Mesendoderm (in vitro differentiated cells): ENCODE results near the gene INTS15.

Experiments
- DNase-seq: peaks from one replicate; pipeline ENCODE4 v3.0.0; 2013
- H2AK5ac ChIP-seq: 2 replicates; pipeline ENCODE4 v1.6.1; 2013; ENCODE audit warnings: low read length, inconsistent platforms
- H2BK120ac ChIP-seq: 2 replicates; pipeline ENCODE4 v1.6.1; 2013; ENCODE audit warnings: low read depth, mild to moderate bottlenecking, low read length, moderate library complexity, mixed read lengths
- H2BK15ac ChIP-seq: replicated peaks from 2 replicates; pipeline ENCODE4 v1.6.1; 2013; ENCODE audit warnings: low read depth, mild to moderate bottlenecking, moderate library complexity
- H2BK5ac ChIP-seq: 2 replicates; pipeline ENCODE4 v1.6.1; 2013; ENCODE audit warnings: low read length, inconsistent platforms
- H3K18ac ChIP-seq: 2 replicates; pipeline ENCODE4 v1.6.1; 2013; ENCODE audit warnings: mild to moderate bottlenecking, low read length, mixed read lengths
- H3K23ac ChIP-seq: one replicate; pipeline ENCODE4 v1.6.1; 2013; ENCODE audit warnings: low read length
- H3K27ac ChIP-seq: 2 replicates; pipeline ENCODE4 v1.5.1; 2013; ENCODE audit warnings: low read depth, mild to moderate bottlenecking, inconsistent platforms, low read length, moderate library complexity
- H3K27me3 ChIP-seq: 2 replicates; pipeline ENCODE4 v1.6.1; 2013; ENCODE audit warnings: low read length, control low read depth, mild to moderate bottlenecking, inconsistent platforms; ENCODE audit not compliant: insufficient read depth, poor library complexity
- H3K36me3 ChIP-seq: 2 replicates; pipeline ENCODE4 v1.6.1; 2013; ENCODE audit warnings: low read length, inconsistent platforms; ENCODE audit not compliant: control insufficient read depth, insufficient read depth
- H3K4ac ChIP-seq: one replicate; pipeline ENCODE4 v1.6.1; 2013; ENCODE audit warnings: low read depth, mild to moderate bottlenecking, low read length, moderate library complexity
- H3K4me1 ChIP-seq: 2 replicates; pipeline ENCODE4 v1.6.1; 2013; ENCODE audit warnings: low read depth, low read length, inconsistent platforms; ENCODE audit not compliant: control insufficient read depth
- H3K4me2 ChIP-seq: 2 replicates; pipeline ENCODE4 v1.6.1; 2013; ENCODE audit warnings: low read length
- H3K4me3 ChIP-seq: 2 replicates; pipeline ENCODE4 v1.5.1; 2013; ENCODE audit warnings: mild to moderate bottlenecking, low read length
- H3K56ac ChIP-seq: one replicate; pipeline ENCODE4 v1.6.1; 2013; ENCODE audit warnings: low read length
- H3K79me1 ChIP-seq: 2 replicates; pipeline ENCODE4 v1.6.1; 2013; ENCODE audit warnings: low read length, inconsistent platforms
- H3K79me2 ChIP-seq: 2 replicates; pipeline ENCODE4 v1.6.1; 2013; ENCODE audit warnings: mild to moderate bottlenecking, low read length; ENCODE audit not compliant: control insufficient read depth, insufficient read depth
- H3K9ac ChIP-seq: 2 replicates; pipeline ENCODE4 v1.6.1; 2013; ENCODE audit warnings: low read length, inconsistent platforms
- H4K5ac ChIP-seq: one replicate; pipeline ENCODE4 v1.6.1; 2013; ENCODE audit warnings: low read length
- H4K8ac ChIP-seq: one replicate; pipeline ENCODE4 v1.6.1; 2013; ENCODE audit warnings: low read depth, mild to moderate bottlenecking, control low read depth, low read length, moderate library complexity
- WGBS: extraction: QIAGEN DNeasy Blood & Tissue Kit; methylation state at CpG from one replicate; pipeline ENCODE4 v1.1.7; 2013; ENCODE audit warnings: low lambda C conversion rate, missing lambda C conversion rate; ENCODE audit not compliant: insufficient coverage; ENCODE audit errors: extremely low coverage; 5-methylcytosine and 5-hydroxymethylcytosine counted together

INTS15 gene

DNA sequence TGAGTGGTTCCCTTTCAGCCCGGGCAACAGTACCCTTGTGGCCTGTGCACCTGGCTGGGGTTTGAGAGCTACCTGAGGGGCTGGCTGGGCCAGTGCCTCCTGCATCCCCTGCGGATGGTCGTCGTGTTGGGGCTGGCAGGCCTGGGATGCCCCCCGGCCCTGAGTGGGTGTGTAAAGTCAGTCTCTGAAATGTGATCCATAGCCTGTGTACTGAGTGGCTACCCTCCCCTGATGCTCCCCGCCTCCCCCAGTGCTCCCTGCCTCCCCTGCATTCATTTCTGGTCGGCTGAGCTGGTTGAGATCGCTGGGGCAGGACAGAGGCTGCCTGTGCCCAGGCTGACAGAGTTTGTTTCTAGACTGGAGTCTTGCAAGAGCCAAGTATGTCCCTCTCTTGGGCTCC is 56.6 kb downstream of the INTS15 start:
- WGBS = no CpG with 5 or more reads among the region's 8 CpGs

GRCh38 chr7:6647080-6647479 is 57.3 kb downstream of the INTS15 start:
- no peak overlapping the region for H3K4me2 ChIP-seq
- no peak overlapping the region for H2BK15ac ChIP-seq
- H3K9ac ChIP-seq = no peak overlapping the region
- no peak overlapping the region for H2BK120ac ChIP-seq
- H3K4ac ChIP-seq = no peak overlapping the region
- no peak overlapping the region for H2BK5ac ChIP-seq
- no peak overlapping the region for H3K23ac ChIP-seq
- no peak overlapping the region for H3K18ac ChIP-seq
- no peaks in the 10 kb centered on the region for H3K79me2 ChIP-seq
- H2AK5ac ChIP-seq = no peak overlapping the region
- H3K56ac ChIP-seq = no peak overlapping the region
- no peaks in the 10 kb centered on the region for H3K79me1 ChIP-seq
- H3K27me3 ChIP-seq = no peaks in the 10 kb centered on the region
- H3K36me3 ChIP-seq = no peaks in the 10 kb centered on the region
- no peak overlapping the region for H3K27ac ChIP-seq
- no peak overlapping the region for H3K4me3 ChIP-seq
- no peaks in the 10 kb centered on the region for H3K4me1 ChIP-seq
- no peak overlapping the region for H4K8ac ChIP-seq
- no peak for DNase-seq
- H4K5ac ChIP-seq = no peak overlapping the region
- WGBS = no CpG with 5 or more reads among the region's 8 CpGs

More for the DNA sequence above, 56.6 kb downstream of the INTS15 start:
- Histone ChIP-seq H3K27me3 (no peaks in the 10 kb centered on the region), H3K9ac (no peak overlapping the region), H3K56ac (no peak overlapping the region), H2BK15ac (no peak overlapping the region), H4K8ac (no peak overlapping the region), H2AK5ac (no peak overlapping the region), H3K36me3 (no peaks in the 10 kb centered on the region), H3K4me1 (no peaks in the 10 kb centered on the region), H3K27ac (no peak overlapping the region), H4K5ac (no peak overlapping the region), H3K4me3 (no peak overlapping the region), H2BK120ac (no peak overlapping the region), H3K79me2 (no peaks in the 10 kb centered on the region), H3K18ac (no peak overlapping the region), H3K4me2 (no peak overlapping the region), H3K79me1 (peaks cover 2% of the 10 kb centered on the region), H3K4ac (no peak overlapping the region), H2BK5ac (no peak overlapping the region), H3K23ac (no peak overlapping the region)
- no peak for DNase-seq

GRCh38 chr7:6647541-6647940 is 57.7 kb downstream of the INTS15 start:
- Histone ChIP-seq H3K79me1 (no peaks in the 10 kb centered on the region), H3K27me3 (no peaks in the 10 kb centered on the region), H4K5ac (no peak overlapping the region), H4K8ac (no peak overlapping the region), H3K4ac (no peak overlapping the region), H3K9ac (no peak overlapping the region), H3K79me2 (no peaks in the 10 kb centered on the region), H3K36me3 (peaks cover 2% of the 10 kb centered on the region), H3K27ac (no peak overlapping the region), H3K23ac (no peak overlapping the region), H2BK15ac (no peak overlapping the region), H3K4me2 (no peak overlapping the region), H2AK5ac (no peak overlapping the region), H3K4me1 (no peaks in the 10 kb centered on the region), H2BK5ac (no peak overlapping the region), H3K4me3 (no peak overlapping the region), H3K18ac (no peak overlapping the region), H2BK120ac (no peak overlapping the region), H3K56ac (no peak overlapping the region)
- DNase-seq = no peak
- WGBS = no CpG with 5 or more reads among the region's 14 CpGs

DNA sequence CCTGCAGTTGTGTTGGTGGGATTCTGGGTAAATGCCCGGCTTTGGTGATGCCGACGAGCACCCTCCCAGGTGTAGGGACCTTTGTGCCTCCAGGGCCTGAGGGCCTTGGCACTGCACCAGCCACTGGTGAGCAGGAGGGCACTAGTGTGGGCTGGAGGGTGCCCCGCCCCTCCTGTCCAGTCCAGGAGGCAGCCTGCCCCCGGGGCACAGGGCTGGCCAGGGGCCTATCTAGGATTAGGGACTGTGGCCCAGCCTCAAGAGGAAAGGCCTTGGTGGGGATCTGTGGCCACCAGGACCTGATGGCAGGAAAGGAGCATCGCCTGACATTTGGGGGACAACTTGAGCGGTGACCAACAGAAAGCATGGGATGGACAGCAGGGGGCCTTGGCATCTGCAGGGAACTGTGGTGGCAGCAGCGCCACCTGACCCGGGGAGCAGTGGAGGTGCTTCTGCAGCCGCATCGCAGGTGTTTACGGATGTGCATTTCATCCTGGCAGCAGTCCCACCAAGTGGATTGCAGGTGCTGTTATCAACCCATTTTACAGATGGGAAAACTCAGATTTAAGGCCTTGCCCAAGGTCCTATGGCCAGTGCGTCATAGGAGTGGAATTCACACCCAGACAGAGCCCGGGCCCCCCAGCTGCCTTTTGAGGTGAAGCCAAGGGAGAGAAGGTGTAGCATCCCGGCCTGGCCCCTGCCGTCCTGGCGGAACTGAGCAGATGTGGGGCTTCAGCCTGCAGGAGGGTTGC is 58.4 kb downstream of the INTS15 start:
- Histone ChIP-seq H3K9ac (no peak overlapping the region), H3K4me1 (no peaks in the 10 kb centered on the region), H3K18ac (no peak overlapping the region), H4K5ac (no peak overlapping the region), H3K4me2 (no peak overlapping the region), H3K23ac (no peak overlapping the region), H3K36me3 (peaks cover 4% of the 10 kb centered on the region), H3K79me2 (no peaks in the 10 kb centered on the region), H3K27ac (no peak overlapping the region), H2BK15ac (no peak overlapping the region), H3K56ac (no peak overlapping the region), H2BK120ac (no peak overlapping the region), H3K79me1 (no peaks in the 10 kb centered on the region), H4K8ac (no peak overlapping the region), H2BK5ac (no peak overlapping the region), H3K4me3 (no peak overlapping the region), H3K27me3 (no peaks in the 10 kb centered on the region), H2AK5ac (no peak overlapping the region), H3K4ac (no peak overlapping the region)
- no CpG with 5 or more reads among the region's 17 CpGs for WGBS
- no peak for DNase-seq

DNA sequence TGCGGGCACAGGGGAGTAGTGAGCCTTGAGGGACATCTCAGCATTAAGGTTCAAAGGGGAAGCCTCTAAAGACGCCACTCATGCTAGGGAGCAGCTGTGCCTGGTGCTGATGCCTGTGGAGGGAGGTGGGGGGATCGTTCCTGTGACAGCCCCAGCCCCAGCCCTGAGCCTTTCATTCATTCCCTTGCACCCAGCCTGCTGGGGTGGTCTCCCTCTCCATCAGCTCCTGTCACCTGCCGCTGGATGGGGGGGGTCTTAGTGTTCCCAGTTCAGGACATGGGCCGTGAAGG is 58.9 kb downstream of the INTS15 start:
- no peaks in the 10 kb centered on the region for H3K4me1 ChIP-seq
- no peak overlapping the region for H3K4me3 ChIP-seq
- no peak for DNase-seq
- H2AK5ac ChIP-seq = no peak overlapping the region
- H3K23ac ChIP-seq = no peak overlapping the region
- H3K79me1 ChIP-seq = no peaks in the 10 kb centered on the region
- no peak overlapping the region for H3K18ac ChIP-seq
- H3K4ac ChIP-seq = no peak overlapping the region
- H3K36me3 ChIP-seq = peaks cover 4% of the 10 kb centered on the region
- no peak overlapping the region for H3K9ac ChIP-seq
- no peak overlapping the region for H3K56ac ChIP-seq
- H2BK5ac ChIP-seq = no peak overlapping the region
- H4K5ac ChIP-seq = no peak overlapping the region
- no peak overlapping the region for H3K4me2 ChIP-seq
- WGBS = no CpG with 5 or more reads among the region's 5 CpGs
- no peak overlapping the region for H2BK15ac ChIP-seq
- H3K79me2 ChIP-seq = no peaks in the 10 kb centered on the region
- no peak overlapping the region for H2BK120ac ChIP-seq
- no peaks in the 10 kb centered on the region for H3K27me3 ChIP-seq
- H3K27ac ChIP-seq = no peak overlapping the region
- no peak overlapping the region for H4K8ac ChIP-seq
